Osteoblast (primary cell): ENCODE results near the gene TBL1X. TPM values are rescaled to one million over a fixed set of nuclear protein-coding genes. Genes with fewer than 3 reads are reported as not detected.

Experiments
- DNase-seq: peaks from one replicate; pipeline ENCODE4 v3.0.0; 2011; ENCODE audit warnings: low spot score, mixed read lengths; ENCODE audit not compliant: insufficient read length; ENCODE audit errors: missing footprints
- H2AFZ ChIP-seq: 2 replicates; pipeline ENCODE4 v1.6.0; 2011; ENCODE audit warnings: mild to moderate bottlenecking, low read length
- H3K27ac ChIP-seq: 2 replicates; pipeline ENCODE4 v1.5.1; 2011; ENCODE audit warnings: mild to moderate bottlenecking, low read depth, low read length, moderate library complexity
- H3K27me3 ChIP-seq: 2 replicates; pipeline ENCODE4 v1.6.0; 2012; ENCODE audit warnings: mild to moderate bottlenecking, control low read depth, inconsistent platforms, low read length, moderate library complexity; ENCODE audit not compliant: insufficient read depth
- H3K36me3 ChIP-seq: 2 replicates; pipeline ENCODE4 v1.5.1; 2011; ENCODE audit warnings: mild to moderate bottlenecking, low read length, control low read depth, moderate library complexity; ENCODE audit not compliant: insufficient read depth
- H3K4me1 ChIP-seq: 2 replicates; pipeline ENCODE4 v1.5.1; 2011; ENCODE audit warnings: mild to moderate bottlenecking, low read length, control low read depth, moderate library complexity; ENCODE audit not compliant: insufficient read depth
- H3K4me2 ChIP-seq: 2 replicates; pipeline ENCODE4 v1.6.0; 2011; ENCODE audit warnings: mild to moderate bottlenecking, low read length; ENCODE audit not compliant: insufficient read depth
- H3K4me3 ChIP-seq: fragments of 200-600 bp; sonication (generic); 3 replicates; pipeline ENCODE4 v1.5.1; 2012; ENCODE audit warnings: mild to moderate bottlenecking, low read length, inconsistent platforms; ENCODE audit not compliant: insufficient read depth
- H3K79me2 ChIP-seq: 2 replicates; pipeline ENCODE4 v1.6.0; 2012; ENCODE audit warnings: mild to moderate bottlenecking, low read length, control low read depth, inconsistent platforms; ENCODE audit not compliant: insufficient read depth
- H3K9me3 ChIP-seq: 2 replicates; pipeline ENCODE4 v1.5.1; 2011; ENCODE audit warnings: low read depth, low read length, control low read depth
- H4K20me1 ChIP-seq: 2 replicates; pipeline ENCODE4 v1.6.0; 2012; ENCODE audit warnings: mild to moderate bottlenecking, low read length, control low read depth; ENCODE audit not compliant: insufficient read depth
- CTCF ChIP-seq: IDR thresholded peaks from 2 replicates; pipeline ENCODE4 v1.5.1; 2011; ENCODE audit warnings: mild to moderate bottlenecking, low read depth, low read length, moderate library complexity; ENCODE audit errors: extremely low read depth
- total RNA-seq: library from RNA; depleted of rRNA; stranded (reverse); fragments of >200 nt; gene quantifications from 2 replicates; pipeline ENCODE4 v1.2.3, GENCODE V29; 2012

The TBL1X gene
- total RNA-seq, 1 donor = 15.2 TPM

DNA sequence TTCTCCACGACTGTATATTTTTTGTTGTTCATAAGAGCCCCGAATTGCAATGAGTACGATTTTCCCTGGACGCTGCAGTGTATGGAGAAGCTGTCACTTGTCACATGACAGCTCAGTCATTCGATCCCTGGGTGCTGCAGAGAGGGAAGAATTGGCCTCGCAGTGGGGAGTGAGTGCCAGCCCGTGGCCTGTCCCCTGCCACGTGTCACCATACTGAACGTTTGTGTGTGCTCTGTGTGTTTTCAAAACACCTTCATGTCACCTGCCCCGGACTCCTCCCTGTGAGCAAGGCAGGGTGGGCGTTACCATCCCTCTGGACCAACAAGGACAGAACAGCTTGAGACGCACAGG lies 77.9 kb downstream of the TBL1X start:
- H4K20me1 ChIP-seq = no peaks in the 10 kb centered on the region
- no peaks in the 10 kb centered on the region for H3K9me3 ChIP-seq
- no peak overlapping the region for H3K4me2 ChIP-seq
- no peak overlapping the region for H3K27ac ChIP-seq
- no peak for DNase-seq
- H2AFZ ChIP-seq = no peak overlapping the region
- no peaks in the 10 kb centered on the region for H3K36me3 ChIP-seq
- H3K4me3 ChIP-seq = no peak overlapping the region
- H3K27me3 ChIP-seq = no peaks in the 10 kb centered on the region
- TF ChIP-seq CTCF = no peak
- H3K4me1 ChIP-seq = no peaks in the 10 kb centered on the region
- peaks cover 4% of the 10 kb centered on the region for H3K79me2 ChIP-seq

GRCh38 chrX:9555354-9555753 lies 90.5 kb downstream of the TBL1X start:
- TF ChIP-seq CTCF = no peak
- DNase-seq = no peak
- Histone ChIP-seq H2AFZ (no peak overlapping the region), H3K4me2 (no peak overlapping the region), H3K4me3 (no peak overlapping the region), H3K9me3 (no peaks in the 10 kb centered on the region), H3K4me1 (no peaks in the 10 kb centered on the region), H4K20me1 (no peaks in the 10 kb centered on the region), H3K27ac (no peak overlapping the region), H3K79me2 (no peaks in the 10 kb centered on the region), H3K27me3 (no peaks in the 10 kb centered on the region), H3K36me3 (no peaks in the 10 kb centered on the region)

DNA sequence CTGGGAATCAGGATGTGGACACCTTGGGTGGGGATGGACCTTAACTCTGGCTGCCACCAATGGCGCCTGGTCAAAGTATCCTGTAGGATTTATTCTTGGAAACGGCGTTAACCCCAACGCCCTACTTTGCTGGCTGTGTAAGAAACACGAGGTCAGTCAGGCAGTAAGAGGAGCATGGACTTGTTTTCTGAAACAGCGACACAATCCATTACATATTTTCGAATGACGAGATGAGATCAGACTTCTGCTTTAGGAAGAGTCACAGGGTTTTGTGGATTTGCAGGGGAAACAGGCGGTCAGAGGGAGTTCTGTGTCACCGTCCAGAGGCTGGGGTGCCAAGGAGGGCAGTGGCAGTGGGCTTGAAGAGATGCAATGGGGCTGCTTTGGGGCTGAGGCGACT lies 92.2 kb downstream of the TBL1X start:
- Histone ChIP-seq H3K4me1 (peaks cover 2% of the 10 kb centered on the region), H2AFZ (no peak overlapping the region), H3K27ac (no peak overlapping the region), H4K20me1 (no peaks in the 10 kb centered on the region), H3K4me3 (no peak overlapping the region), H3K79me2 (no peaks in the 10 kb centered on the region), H3K9me3 (no peaks in the 10 kb centered on the region), H3K27me3 (no peaks in the 10 kb centered on the region), H3K4me2 (no peak overlapping the region), H3K36me3 (no peaks in the 10 kb centered on the region)
- no peak for TF ChIP-seq CTCF
- DNase-seq = no peak

DNA sequence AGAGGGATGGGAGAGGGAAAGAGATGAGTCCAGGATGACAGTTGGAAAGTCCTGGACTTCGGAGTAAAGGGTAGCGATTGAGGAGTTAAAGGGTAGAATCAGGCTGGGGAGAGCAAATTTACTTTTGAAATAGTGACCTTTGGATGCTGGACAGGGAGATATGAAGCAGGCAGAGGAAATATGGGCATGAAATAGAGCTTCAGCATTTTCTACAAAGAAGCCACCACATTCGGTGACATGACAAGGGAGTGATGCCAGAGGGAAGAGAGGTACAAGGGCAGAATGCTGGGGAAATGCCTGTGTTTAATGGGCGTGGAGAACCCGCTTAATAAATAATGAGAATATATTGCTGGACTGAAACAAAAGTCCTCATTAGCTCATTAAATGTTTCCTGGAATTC lies 92.7 kb downstream of the TBL1X start:
- Histone ChIP-seq H3K4me1 (peaks cover 2% of the 10 kb centered on the region), H3K27me3 (no peaks in the 10 kb centered on the region), H2AFZ (no peak overlapping the region), H3K27ac (no peak overlapping the region), H3K4me2 (no peak overlapping the region), H3K36me3 (no peaks in the 10 kb centered on the region), H3K4me3 (no peak overlapping the region), H3K9me3 (no peaks in the 10 kb centered on the region), H3K79me2 (no peaks in the 10 kb centered on the region), H4K20me1 (no peaks in the 10 kb centered on the region)
- DNase-seq = no peak
- TF ChIP-seq CTCF = no peak
